ENCODE results near the gene ACOXL.

GRCh38 chr2:110746586-110747521 lies 14.5 kb downstream of the ACOXL start:
- no peak for TF ChIP-seq POLR2A (IDR thresholded peaks at IDR 0.05; ENCODE audit: low read depth, low read length)
- no peak for TF ChIP-seq POLR2AphosphoS5 (IDR thresholded peaks at IDR 0.05; ENCODE audit: low read depth, low read length)
- no peak for TF ChIP-seq TAF1 (IDR thresholded peaks at IDR 0.05; ENCODE audit: low read depth, low read length)
